Body of pancreas (tissue), 4 donors: Measurements from ENCODE around the gene DNAH5. TPM values are rescaled to one million over a fixed set of nuclear protein-coding genes. Genes with fewer than 3 reads are reported as not detected.

Experiments
- ATAC-seq: fragments of 150-250 bp; one replicate; pipeline ENCODE4 v1.9.1; 2016
- DNase-seq, 4 donors: peaks; one replicate each; pipeline ENCODE4 v3.0.0-alpha.2; 2019
- H3K27ac ChIP-seq, 4 donors: fragments of 200-600 bp; sonication (generic); 1 replicate in 3 of 4; 2 replicates in 1 of 4; pipeline versions ENCODE4 v1.5.1 to v1.6.1; 2016 to 2019; ENCODE audit warnings: mild to moderate bottlenecking in 1 of 4, mixed read lengths in 1 of 4, moderate library complexity in 1 of 4
- H3K27me3 ChIP-seq, 2 donors: fragments of 200-600 bp; sonication (generic); one replicate each; pipeline ENCODE4 v1.6.0; 2016; ENCODE audit warnings: mild to moderate bottlenecking in 1 of 2
- H3K36me3 ChIP-seq, 2 donors: fragments of 200-600 bp; sonication (generic); replicated peaks in 1 of 2; 2 replicates each; pipeline ENCODE4 v1.5.1; 2016; ENCODE audit warnings: low read depth in 2 of 2; ENCODE audit not compliant: insufficient read depth in 1 of 2
- H3K4me1 ChIP-seq: fragments of 200-600 bp; sonication (generic); one replicate; pipeline ENCODE4 v1.6.0; 2016
- H3K4me3 ChIP-seq, 2 donors: fragments of 200-600 bp; sonication (generic); 1 replicate in 1 of 2; 2 replicates in 1 of 2; pipeline ENCODE4 v1.5.1; 2016 to 2019
- H3K9me3 ChIP-seq, 3 donors: fragments of 200-600 bp; sonication (generic); 1 replicate in 2 of 3; 2 replicates in 1 of 3; pipeline ENCODE4 v1.5.1; 2016
- POLR2A ChIP-seq, 3 donors: fragments of 450-650 bp; IDR thresholded peaks; one replicate each; pipeline ENCODE4 v1.6.1; 2016; ENCODE audit warnings: antibody characterized with exemption in 3 of 3, mild to moderate bottlenecking in 2 of 3
- WGBS, 2 donors: methylation state at CpG; one replicate each; pipeline ENCODE4 v1.1.5; 2017; 5-methylcytosine and 5-hydroxymethylcytosine counted together
- intact Hi-C: fragments of 100-400 bp; cut with DNase I; formaldehyde crosslinking; loops from one replicate; pipeline ENCODE4 v1.15.1; 2023
- total RNA-seq, 2 donors: library from RNA; depleted of rRNA; stranded (reverse); fragments of >200 nt; gene quantifications; one replicate each; pipeline ENCODE4 v1.1.0, GENCODE V29; 2016
- TF ChIP-seq, protein P1 (sequence below), 7 experiments: fragments of 450-650 bp in 4 of 7; fragments of 200-600 bp in 3 of 7; sonication (generic) in 3 of 7; IDR thresholded peaks; one replicate each; pipeline ENCODE4 v1.5.1; 2016 to 2019; ENCODE audit warnings: antibody characterized with exemption in 7 of 7

Gene DNAH5
- total RNA-seq, 2 donors from 2014 or later, result 0.99 to 2.6 TPM

DNA sequence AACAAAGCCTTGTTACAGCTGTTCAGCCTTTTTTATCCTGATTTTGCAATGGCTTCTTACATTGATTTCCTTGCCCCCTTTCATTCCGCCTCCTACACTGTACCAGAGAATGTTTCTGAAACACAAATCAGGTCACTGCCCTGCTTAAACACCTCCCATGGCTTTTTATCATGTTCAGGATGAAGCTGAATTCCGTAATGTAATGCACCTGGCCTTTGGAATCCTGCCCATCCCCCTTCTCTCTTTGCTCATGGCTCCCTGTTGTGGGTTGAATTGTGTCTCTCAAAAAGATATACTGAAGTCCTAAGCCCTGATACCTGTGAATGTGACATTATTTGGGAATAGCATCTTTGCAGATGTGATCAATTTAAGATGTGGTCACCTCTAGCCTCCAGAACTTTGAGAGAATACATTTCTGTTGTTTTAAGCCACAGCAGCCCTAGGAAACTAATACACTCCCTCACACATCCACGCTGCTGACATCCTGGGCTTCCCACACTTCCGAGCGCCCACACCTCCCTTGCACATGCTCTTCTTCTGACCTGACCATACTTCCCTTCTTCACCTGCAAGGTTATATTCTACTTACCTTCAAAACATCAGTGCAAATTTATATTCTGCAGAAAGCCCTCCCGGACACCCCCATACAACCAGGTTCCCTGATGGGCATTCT is 101.2 kb downstream of the DNAH5 start:
- Histone ChIP-seq H3K36me3 (no peaks in the 10 kb centered on the region), H3K27me3 (no peaks in the 10 kb centered on the region), H3K4me1 (no peaks in the 10 kb centered on the region), H3K27ac (no peak overlapping the region), H3K4me3 (no peak overlapping the region), H3K9me3 (no peaks in the 10 kb centered on the region)
- DNase-seq, result no peak
- intact Hi-C loops, result no loop called here
- 58 to 75% methylated on average over 6 of the region's 6 CpGs for WGBS, 2 donors
- no peak for ATAC-seq
- no peak for TF ChIP-seq POLR2A (IDR thresholded peaks at IDR 0.05)
- TF ChIP-seq, protein P1, sequence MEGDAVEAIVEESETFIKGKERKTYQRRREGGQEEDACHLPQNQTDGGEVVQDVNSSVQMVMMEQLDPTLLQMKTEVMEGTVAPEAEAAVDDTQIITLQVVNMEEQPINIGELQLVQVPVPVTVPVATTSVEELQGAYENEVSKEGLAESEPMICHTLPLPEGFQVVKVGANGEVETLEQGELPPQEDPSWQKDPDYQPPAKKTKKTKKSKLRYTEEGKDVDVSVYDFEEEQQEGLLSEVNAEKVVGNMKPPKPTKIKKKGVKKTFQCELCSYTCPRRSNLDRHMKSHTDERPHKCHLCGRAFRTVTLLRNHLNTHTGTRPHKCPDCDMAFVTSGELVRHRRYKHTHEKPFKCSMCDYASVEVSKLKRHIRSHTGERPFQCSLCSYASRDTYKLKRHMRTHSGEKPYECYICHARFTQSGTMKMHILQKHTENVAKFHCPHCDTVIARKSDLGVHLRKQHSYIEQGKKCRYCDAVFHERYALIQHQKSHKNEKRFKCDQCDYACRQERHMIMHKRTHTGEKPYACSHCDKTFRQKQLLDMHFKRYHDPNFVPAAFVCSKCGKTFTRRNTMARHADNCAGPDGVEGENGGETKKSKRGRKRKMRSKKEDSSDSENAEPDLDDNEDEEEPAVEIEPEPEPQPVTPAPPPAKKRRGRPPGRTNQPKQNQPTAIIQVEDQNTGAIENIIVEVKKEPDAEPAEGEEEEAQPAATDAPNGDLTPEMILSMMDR (IDR thresholded peaks at IDR 0.05), result no peak

DNA sequence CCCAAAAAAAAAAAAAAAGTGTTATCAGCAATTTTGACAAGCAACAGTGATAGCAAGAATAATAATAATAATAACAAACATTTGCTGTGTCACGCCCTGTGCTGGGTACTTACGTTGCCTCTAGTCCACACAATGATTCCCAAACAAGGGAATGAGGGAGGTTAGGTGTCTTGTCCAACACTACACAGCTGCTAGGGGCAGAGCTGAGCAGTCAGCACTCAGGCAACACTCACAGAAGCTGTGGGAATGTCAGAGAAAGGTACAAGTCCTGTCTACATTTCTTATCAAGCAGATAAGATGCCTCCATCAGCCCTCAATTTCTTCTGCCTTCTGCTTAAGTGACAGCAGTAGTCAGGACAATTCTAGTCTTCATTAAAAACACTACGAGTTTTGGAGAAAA is 111.0 kb downstream of the DNAH5 start:
- ATAC-seq, result peak; percentile 18

DNA sequence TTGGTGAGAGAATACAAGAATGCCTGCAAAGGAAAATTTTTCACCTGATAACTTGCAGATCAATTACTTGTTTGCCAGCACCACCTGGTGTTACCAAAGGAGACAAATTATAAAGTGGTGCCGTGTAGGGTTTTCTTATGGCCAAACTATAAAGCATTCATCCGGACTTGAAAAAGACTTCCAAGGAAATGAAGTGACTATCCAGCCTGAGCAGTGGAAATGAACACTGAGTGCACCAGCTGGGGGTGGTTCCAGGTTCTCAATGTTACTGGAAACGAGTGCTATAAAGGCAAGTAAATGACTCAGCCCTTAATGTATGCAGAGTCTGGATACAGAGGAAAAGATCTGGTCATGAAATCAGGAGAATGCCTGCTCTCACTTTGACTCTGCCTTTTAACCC is 113.1 kb downstream of the DNAH5 start:
- H3K4me3 ChIP-seq, result no peak overlapping the region
- peaks cover 0 to 6% (median 0%) of the 10 kb centered on the region in 3 donors for H3K9me3 ChIP-seq
- H3K27ac ChIP-seq, result no peak overlapping the region
- ATAC-seq (no peak), DNase-seq (no peak)
- H3K27me3 ChIP-seq, result no peaks in the 10 kb centered on the region
- intact Hi-C loops, result no loop called here
- TF ChIP-seq POLR2A (IDR thresholded peaks at IDR 0.05), result no peak
- TF ChIP-seq, protein P1 (IDR thresholded peaks at IDR 0.05), result peak in 3 of 7 experiments; percentile 5 to 18 (median 7)
- no peaks in the 10 kb centered on the region for H3K36me3 ChIP-seq
- peaks cover 6% of the 10 kb centered on the region for H3K4me1 ChIP-seq
- WGBS, 2 donors, result 12% methylated on average over 3 of the region's 3 CpGs

More for the DNA sequence above, 111.0 kb downstream of the DNAH5 start:
- no peaks in the 10 kb centered on the region for H3K36me3 ChIP-seq
- no peak overlapping the region for H3K27ac ChIP-seq
- no peaks in the 10 kb centered on the region for H3K9me3 ChIP-seq
- peaks cover 6% of the 10 kb centered on the region for H3K4me1 ChIP-seq
- intact Hi-C loops, result no loop called here
- TF ChIP-seq, protein P1 (IDR thresholded peaks at IDR 0.05), result no peak
- TF ChIP-seq POLR2A (IDR thresholded peaks at IDR 0.05), result no peak
- WGBS, 2 donors, result 30 to 39% methylated on average over 3 of the region's 3 CpGs
- no peaks in the 10 kb centered on the region for H3K27me3 ChIP-seq
- no peak for DNase-seq
- no peak overlapping the region for H3K4me3 ChIP-seq

DNA sequence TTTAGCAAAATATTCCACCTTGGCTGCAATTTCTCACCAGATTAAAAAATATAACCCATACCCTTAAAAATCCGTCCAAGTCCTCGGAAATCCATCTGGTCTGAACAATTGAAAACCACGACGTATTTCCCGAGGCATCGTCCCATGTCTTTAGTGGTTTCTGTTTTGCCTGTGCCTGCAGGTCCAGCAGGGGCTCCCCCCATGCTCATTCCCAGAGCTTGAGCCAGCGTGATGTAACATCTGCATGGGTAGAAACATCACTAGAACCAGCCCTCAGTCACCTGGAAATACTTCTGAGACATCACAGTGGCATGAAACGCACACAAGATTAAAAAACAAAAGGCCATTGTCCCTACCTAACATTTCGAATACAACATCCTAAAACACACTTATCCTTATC is 114.0 kb downstream of the DNAH5 start:
- intact Hi-C loops, result no loop called here
- TF ChIP-seq, protein P1 (IDR thresholded peaks at IDR 0.05), result no peak
- no peak for TF ChIP-seq POLR2A (IDR thresholded peaks at IDR 0.05)
- no peak for ATAC-seq

DNA sequence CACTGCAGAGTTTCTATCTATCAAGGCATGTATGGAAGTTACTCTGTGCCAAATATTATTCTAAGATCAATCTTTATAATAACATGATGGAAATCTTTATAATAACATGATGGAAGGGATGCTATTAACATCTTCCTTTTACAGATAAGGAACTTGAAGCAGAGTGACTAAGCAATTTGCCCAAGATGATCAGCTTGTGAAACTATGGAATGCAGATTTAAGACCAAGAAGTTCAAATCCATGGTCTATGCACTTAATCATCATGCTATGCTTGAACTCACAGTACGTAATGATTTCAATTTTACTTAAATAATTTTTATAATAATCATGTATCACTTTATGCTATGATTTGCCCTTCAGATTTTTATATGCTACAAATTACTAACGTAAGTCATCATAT is 123.1 kb downstream of the DNAH5 start:
- Histone ChIP-seq H3K4me3 (no peak overlapping the region), H3K9me3 (no peaks in the 10 kb centered on the region), H3K36me3 (no peaks in the 10 kb centered on the region), H3K4me1 (no peaks in the 10 kb centered on the region), H3K27me3 (no peaks in the 10 kb centered on the region), H3K27ac (no peak overlapping the region)
- WGBS, 2 donors, result 65 to 66% methylated on average over 2 of the region's 2 CpGs
- DNase-seq, result no peak
- intact Hi-C loops, result no loop called here
- TF ChIP-seq, protein P1 (IDR thresholded peaks at IDR 0.05), result no peak
- no peak for TF ChIP-seq POLR2A (IDR thresholded peaks at IDR 0.05)
- ATAC-seq, result no peak

More for the DNA sequence above, 114.0 kb downstream of the DNAH5 start:
- WGBS, 2 donors, result 51 to 62% methylated on average over 9 of the region's 9 CpGs
- H3K27me3 ChIP-seq, result no peaks in the 10 kb centered on the region
- peaks cover 0 to 6% (median 0%) of the 10 kb centered on the region in 3 donors for H3K9me3 ChIP-seq
- no peak overlapping the region for H3K4me3 ChIP-seq
- peaks cover 6% of the 10 kb centered on the region for H3K4me1 ChIP-seq
- no peaks in the 10 kb centered on the region for H3K36me3 ChIP-seq
- H3K27ac ChIP-seq, result no peak overlapping the region
- DNase-seq, result no peak
